ENCODE results near the gene NSL1.
"Not testable (repeated sequence)": the region's sequence is repeated elsewhere in the genome, so short reads cannot be mapped to it uniquely, and the experiment has no call there.

The NSL1 gene

DNA sequence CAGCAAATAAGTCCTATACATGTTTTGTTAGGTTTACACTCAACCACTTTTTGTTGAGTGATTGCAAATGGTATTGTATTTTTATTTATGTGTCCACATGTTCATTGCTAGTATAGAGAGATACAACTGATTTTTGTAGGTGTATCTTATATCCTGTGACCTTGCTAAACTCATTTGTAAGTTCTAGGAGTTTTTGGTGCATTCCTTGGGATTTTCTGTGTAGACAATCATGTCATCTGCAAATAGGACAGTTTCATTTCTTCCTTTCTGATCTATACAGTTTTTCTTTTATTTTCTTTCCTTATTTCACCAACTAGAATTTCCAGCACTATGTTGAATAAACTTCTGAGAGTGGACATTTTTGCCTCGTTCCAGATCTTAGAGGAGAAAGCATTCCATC lies 75.4 kb downstream of the NSL1 start:
- in situ Hi-C loops (cut with MboI; ENCODE audit: low sequenced_read_pairs, unreplicated experiment) = no loop called here
- no peak for DNase-seq (ENCODE audit: low spot score)

GRCh38 chr1:212713465-212714136 lies 78.0 kb downstream of the NSL1 start:
- no peak for TF ChIP-seq CTCF (IDR thresholded peaks at IDR 0.05; ENCODE audit: borderline replicate concordance, control extremely low read depth, extremely low read depth, insufficient read depth, missing control alignments)
- no peak for DNase-seq (ENCODE audit: low spot score)
- in situ Hi-C loops (cut with MboI; ENCODE audit: low sequenced_read_pairs, unreplicated experiment) = no loop called here

More for the DNA sequence above, 75.4 kb downstream of the NSL1 start:
- no peak for TF ChIP-seq CTCF (IDR thresholded peaks at IDR 0.05; ENCODE audit: borderline replicate concordance, control extremely low read depth, extremely low read depth, insufficient read depth, missing control alignments)

DNA sequence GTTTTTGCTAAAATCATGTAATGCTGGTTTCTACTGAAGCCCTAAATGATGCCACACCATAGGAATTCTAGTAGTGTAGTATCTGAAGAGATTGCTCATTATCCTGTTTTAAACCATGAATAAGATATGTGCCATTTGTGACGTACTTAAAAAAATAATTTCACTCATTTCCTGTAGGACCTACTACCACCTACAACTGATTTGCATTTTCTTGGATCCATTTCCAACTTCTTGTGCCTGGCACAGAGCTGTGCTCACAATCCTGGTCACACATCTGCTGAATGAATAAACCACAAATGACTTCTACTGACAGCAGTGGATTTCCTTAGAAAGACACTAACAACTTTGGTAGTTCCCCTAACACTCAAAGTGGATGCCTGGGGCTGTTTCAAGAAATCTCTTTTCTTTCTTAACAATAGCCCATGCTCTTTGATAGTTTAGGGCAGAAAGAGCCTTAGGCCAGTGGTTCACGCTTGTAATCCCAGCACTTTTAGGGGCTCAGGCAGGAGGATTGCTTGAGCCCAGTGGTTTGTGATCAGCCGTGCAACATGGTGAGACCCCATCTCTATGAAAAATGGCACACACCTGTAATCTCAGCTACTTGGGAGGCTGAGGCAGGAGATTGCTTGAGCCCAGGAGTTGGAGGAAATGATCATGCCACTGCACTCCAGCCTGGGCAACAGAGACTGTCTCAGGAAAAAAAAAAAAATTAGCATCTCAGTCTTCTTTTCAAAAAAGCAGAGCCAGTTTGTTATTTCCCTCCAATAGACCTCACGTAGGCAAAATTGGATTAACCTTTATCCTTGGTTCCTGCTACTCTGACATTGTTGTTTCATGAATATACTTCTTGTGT lies 78.9 kb downstream of the NSL1 start:
- DNase-seq (ENCODE audit: low spot score) = no peak
- in situ Hi-C loops (cut with MboI; ENCODE audit: low sequenced_read_pairs, unreplicated experiment) = no loop called here
- TF ChIP-seq CTCF (IDR thresholded peaks at IDR 0.05; ENCODE audit: borderline replicate concordance, control extremely low read depth, extremely low read depth, insufficient read depth, missing control alignments) = no peak

GRCh38 chr1:212711974-212712373 lies 79.6 kb downstream of the NSL1 start:
- in situ Hi-C loops (cut with MboI; ENCODE audit: low sequenced_read_pairs, unreplicated experiment); DNase-seq (ENCODE audit: low spot score): not testable (repeated sequence)

DNA sequence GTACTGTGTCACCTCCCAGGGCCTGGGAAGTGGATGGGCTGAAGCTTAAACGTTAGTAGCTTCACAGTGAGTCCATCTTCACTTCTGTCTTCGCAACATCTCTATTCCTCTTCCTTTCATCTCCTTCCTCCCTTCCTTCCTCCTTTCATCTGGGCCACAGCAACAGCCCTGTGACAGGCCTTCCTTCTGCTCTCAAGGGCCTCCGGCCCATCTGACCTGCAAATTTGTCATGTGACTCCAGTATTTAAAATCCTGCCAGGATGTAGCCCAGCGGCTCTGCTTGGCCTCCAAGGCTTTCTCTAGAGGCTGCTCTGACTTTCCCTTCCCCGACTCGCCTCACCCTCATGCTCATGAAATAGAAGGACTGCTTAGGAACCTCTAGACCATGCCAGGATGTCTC lies 81.0 kb downstream of the NSL1 start:
- in situ Hi-C loops (cut with MboI; ENCODE audit: low sequenced_read_pairs, unreplicated experiment) = no loop called here
- TF ChIP-seq CTCF (IDR thresholded peaks at IDR 0.05; ENCODE audit: borderline replicate concordance, control extremely low read depth, extremely low read depth, insufficient read depth, missing control alignments) = no peak
- DNase-seq (ENCODE audit: low spot score) = no peak

- in situ Hi-C loops (cut with MboI; ENCODE audit: low sequenced_read_pairs, unreplicated experiment) = no loop called here
- no peak for DNase-seq (ENCODE audit: low spot score)
- TF ChIP-seq CTCF (IDR thresholded peaks at IDR 0.05; ENCODE audit: borderline replicate concordance, control extremely low read depth, extremely low read depth, insufficient read depth, missing control alignments) = no peak
Observed at GRCh38 chr1:212703991-212704564, 87.5 kb downstream of the NSL1 start.

GRCh38 chr1:212702672-212703071 lies 88.9 kb downstream of the NSL1 start:
- TF ChIP-seq CTCF (IDR thresholded peaks at IDR 0.05; ENCODE audit: borderline replicate concordance, control extremely low read depth, extremely low read depth, insufficient read depth, missing control alignments) = no peak
- no peak for DNase-seq (ENCODE audit: low spot score)
- in situ Hi-C loops (cut with MboI; ENCODE audit: low sequenced_read_pairs, unreplicated experiment) = no loop called here
